ENCODE data around the gene MC4R.

- TF ChIP-seq POLR2A (IDR thresholded peaks at IDR 0.05; ENCODE audit: low read depth, low read length) = no peak
- no peak for TF ChIP-seq SPI1 (IDR thresholded peaks at IDR 0.05; ENCODE audit: low read depth, low read length)
Measured at GRCh38 chr18:60401346-60401745, 28.8 kb upstream of the MC4R start.
